GM21786 (cell line): ENCODE measurements around the gene NUDT19.
A peak's percentile ranks its signal among the peaks of the same experiment; 100 is the strongest.
"Not testable (repeated sequence)": the region's sequence is repeated elsewhere in the genome, so short reads cannot be mapped to it uniquely, and the experiment has no call there.

Experiments used
- ATAC-seq: cut with Tn5 transposase; IDR thresholded peaks from one replicate; pipeline ENCODE4 v1.9.1; 2021; ENCODE audit not compliant: unreplicated experiment

NUDT19 gene

DNA sequence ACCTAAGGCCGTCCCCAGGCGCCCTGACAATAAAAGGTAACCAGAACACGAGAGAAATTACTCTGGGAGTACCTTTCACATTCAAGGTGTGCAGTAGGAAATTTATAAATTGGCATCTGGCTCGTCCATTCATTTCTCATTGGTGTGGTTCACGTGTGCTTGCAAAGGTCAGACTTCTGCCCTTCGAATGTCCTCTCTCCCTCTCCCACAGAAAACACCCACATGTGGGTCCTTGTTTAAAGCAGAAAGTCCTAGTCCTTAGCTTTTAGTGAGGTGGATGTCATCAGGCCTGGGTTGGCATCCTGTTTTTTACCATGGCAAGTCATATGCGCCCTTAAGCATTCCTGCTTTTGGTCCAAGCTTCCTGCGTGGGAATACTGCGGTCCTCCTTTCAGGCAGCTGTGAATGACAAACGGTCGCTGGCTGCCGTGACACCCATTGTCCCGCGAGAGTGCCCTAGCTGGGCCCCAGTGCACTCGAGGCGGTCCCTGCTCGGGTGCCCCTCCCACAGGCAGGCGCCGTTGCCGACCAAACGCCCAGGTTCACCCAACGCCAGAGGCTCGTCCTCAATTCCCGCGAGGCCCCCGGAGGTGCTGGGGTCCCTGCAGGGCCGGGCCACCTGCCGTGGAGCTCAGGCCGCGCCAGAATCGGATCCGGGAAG is at the start of gene NUDT19:
TSS of gene NUDT19 (plus strand) at position 531 of the 661 bp plus-strand sequence. CDS start 140 bp downstream, outside the sequence.
- peak; percentile 88 for ATAC-seq

DNA sequence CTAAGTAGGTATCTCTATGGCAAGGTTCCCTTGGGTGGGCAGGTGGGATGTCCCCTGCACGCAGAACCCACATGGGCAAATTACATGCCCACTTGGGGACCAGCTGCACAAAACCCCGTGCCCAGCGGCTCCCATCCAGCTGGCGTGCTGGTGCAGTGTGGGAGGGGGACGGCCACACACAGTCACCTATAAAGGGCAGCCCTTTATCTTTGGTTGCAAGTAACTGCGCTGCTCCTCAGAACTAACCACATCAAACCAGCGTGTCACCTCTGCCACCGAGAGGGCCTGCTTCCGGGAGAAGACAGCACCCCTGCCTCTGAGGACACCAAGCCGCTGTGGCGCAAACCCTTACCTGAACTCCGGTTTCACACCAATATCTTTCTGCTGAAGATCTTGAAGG is 48.9 kb upstream of the NUDT19 start:
- no peak for ATAC-seq

DNA sequence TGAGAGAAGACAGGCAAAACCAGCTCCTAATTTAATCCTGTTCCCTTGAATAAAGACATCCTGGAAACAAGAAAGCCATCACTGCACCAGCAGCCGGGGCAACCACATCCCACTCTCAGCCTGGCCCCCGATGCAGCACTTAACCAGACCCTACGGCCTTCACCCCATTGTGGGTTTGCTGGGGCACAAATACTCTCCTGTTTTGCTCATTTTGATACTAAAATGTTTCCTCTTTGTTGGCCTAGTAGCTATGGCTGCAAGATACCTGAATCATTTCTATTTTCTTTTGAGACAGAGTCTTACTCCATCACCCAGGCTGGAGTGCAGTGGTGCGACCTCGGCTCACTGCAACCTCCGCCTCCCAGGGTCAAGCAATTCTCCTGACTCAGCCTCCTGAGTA is 45.1 kb upstream of the NUDT19 start:
- ATAC-seq: no peak

DNA sequence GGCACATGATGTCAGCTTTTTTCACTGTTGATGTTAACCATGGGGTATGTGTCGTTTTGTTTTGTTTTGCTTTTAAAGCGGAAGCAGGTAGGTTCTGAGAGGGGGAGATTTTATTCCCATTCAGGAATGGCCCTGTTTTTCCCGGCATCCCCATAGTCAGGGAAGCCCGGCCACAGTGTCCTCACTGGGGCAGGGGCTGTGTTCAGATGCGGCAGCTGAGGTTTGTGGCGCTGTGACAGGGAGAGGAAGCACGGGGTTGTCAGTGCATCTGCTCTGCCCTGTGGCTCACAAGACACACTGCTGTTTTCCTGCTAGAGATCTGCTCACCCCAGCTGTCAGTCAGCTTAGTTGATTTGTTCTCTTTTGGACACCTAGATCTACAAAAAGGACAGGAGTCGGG is 44.3 kb upstream of the NUDT19 start:
- no peak for ATAC-seq

DNA sequence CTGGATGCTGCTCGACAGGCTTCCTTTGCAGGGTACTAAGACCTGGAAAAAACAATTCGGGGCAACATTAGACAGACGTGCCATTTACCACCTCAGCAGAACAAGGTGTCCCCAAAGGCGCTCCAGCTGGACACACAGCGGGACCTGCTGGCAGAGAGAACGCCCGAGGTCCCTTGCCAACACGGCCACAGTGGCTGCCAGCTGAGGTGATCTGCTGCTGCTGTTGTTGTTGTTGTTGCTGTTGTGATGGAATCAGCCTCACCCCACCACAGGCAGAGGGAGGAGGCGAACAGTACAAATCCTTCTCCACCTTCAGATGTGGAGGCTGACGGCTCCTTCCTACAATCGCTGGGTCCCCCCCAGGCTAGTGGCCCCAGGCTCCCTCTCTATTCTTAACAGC is 41.9 kb upstream of the NUDT19 start:
- ATAC-seq: no peak

DNA sequence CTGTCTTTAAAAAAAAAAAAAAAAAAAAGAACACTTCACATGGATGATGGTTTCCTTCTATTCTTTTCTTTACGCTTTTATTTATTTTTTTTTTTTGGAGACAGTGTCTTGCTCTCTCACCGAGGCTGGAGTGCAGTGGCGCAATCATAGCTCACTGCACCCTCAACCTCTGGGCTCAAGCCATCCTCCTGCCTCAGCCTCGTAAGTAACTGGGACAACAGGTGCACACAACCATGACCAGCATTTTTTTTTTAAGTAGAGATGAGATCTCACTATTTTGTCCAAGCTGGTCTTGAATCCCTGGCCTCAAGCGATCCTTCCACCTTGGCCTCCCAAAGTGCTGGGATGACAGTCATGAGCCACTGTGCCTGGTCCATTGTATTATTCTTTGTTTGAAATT is 41.0 kb upstream of the NUDT19 start:
- no peak for ATAC-seq

DNA sequence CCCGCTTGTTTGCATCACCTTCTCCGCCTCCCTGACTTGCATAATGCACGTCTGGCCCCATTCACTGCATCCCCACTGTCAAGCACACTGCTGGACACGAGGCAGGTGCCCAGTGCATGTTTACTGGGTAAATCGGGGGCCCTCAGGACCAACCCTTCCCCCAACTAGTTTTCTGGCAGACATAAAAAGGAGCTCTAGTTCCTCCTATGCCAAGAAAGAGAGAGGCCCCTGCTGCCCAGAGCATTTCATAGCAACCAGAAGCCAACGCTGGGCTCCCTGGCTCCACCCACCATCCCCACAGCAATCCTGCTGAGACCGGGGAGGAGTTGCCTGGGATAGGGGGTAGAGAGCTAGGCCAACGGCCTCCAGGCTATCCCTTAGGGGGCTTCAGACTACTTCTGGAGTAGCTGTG is 39.9 kb upstream of the NUDT19 start:
- no peak for ATAC-seq

DNA sequence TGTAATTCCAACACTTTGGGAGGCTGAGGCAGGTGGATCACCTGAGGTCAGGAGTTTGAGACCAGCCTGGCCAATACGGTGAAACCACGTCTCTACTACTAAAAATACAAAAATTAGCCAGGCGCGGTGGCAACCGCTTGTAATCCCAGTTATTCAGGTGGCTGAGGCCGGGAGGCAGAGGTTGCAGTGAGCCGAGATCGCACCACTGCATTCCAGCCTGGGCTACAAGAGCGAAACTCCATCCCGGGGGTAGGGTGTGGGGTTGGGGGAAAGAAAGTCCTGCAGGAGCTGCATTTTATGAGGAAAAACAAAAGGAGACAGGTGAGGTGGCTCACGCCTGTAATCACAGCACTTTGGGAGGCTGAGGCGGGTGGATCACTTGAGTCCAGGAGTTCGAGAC is 39.3 kb upstream of the NUDT19 start:
- ATAC-seq: not testable (repeated sequence)

DNA sequence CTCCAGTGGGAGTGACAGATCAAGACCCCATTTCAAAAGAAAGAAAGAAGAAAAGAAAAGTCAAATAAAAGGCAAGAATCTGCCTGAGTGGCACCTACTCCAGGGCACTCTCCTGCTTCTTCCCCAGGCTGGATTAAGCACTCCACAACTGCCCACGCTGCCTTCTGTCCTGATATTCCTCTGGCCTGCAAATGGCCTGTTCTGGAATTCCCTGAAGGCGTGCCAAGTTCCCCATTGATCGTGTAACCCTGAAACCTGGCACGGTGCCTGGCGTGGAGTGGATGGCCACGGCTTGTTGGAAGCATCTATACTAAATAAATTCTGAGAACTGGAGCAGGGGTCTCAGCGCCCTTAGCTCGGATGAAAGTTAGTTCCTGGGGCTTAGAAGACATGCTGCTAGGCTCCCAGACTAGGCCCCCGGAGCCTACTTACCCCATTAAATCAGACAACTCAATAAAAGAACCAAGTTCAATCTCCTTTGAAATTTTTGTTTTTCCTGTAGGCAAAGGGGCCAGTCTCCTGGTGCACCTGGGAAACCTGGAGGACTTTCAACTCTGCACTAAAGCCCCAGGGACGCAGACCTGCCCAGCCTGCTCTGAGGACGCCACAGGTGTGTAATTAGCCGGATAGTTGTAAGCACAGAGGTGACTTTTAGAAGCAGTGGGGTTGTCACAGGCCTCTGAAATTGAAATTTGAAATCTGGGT is 38.6 kb upstream of the NUDT19 start:
- no peak for ATAC-seq

DNA sequence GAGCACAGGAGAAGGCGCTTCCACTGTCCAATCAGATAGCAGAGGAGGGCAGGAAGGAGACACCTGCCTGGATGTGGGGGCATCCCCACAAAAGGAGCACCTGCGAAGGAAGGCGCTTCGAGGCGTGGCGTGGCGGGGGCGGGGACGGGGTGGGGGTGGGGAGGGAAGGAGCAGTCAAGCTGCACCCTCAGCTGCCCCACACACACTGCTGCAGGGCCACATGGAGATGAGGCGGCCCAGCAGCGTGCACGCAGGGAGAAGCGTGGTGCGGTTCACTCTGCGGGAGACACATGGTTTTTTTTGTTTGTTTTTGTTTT is 38.1 kb upstream of the NUDT19 start:
- ATAC-seq: no peak

DNA sequence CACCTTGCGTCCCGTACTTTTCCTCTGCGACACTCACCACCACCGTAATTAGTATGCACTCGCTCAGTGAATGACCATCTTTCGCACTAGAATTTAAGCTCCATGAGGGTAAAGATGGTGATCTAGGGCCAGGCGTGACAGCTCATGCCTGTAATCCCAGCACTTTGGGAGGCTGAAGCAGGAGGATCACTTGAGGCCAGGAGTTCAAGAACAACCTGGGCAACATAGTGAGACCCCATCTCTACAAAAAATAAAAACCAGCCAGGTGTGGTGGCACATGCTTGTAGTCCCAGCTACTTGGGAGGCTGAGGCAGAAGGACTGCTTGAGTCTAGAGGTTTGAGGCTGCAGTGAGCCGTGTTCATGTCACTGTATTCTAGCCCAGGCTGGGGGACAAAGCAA is 35.2 kb upstream of the NUDT19 start:
- ATAC-seq: not testable (repeated sequence)

DNA sequence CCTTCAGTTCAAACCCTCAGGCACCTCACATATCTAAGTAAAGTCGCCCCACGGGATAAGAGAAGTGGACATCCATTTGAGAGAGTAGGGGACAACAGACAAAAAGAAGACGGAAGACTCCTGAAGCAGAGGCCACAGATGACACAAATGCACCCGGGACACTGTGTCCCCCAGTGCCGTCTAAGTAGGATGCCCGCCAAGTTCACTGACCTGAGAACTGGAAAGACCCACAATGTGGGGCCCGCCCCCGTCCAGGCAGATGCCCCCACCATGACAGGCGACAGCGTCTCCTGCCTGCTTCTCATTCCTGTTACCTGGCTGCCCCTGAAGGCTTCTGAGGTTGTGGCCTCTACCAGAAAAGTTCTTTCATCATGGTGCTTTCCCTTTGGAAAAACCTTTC is 33.5 kb upstream of the NUDT19 start:
- no peak for ATAC-seq

DNA sequence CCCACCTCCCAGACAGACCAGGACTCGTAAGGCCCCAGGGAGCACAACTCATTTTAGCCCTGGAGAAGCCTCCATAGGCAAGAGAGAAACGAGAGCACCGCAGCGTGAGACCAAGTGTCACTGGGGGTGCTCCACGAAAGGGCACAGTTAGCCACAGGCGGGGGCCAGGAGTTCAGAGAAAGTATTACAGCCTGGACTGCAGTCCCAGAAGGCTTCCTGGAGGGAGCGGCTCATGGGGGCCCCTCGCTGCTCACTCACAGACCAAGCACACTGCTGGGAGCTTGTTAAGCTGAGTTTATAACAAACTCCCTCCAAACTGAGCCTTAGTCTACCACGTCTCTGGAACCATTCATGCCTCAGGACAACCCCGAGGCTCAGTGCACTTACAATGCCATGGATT is 33.1 kb upstream of the NUDT19 start:
- no peak for ATAC-seq

DNA sequence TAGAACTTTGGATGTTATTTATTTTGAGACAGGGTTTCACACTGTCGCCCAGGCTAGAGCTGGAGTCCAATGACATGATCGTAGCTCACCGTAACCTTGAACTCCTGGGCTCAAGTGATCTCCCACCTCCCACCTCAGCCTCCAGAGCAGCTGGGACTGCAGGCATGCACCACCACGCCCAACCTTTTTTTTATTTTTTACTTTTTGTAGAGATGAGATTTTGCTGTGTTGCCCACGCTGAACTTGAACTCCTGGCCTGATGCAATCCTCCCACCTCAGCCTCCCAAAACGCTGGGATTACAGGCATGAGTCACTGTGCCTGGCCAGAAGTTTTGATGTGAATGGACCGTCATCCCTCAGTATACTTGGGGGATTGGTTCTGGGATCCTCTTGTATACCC is 30.3 kb upstream of the NUDT19 start:
- no peak for ATAC-seq

DNA sequence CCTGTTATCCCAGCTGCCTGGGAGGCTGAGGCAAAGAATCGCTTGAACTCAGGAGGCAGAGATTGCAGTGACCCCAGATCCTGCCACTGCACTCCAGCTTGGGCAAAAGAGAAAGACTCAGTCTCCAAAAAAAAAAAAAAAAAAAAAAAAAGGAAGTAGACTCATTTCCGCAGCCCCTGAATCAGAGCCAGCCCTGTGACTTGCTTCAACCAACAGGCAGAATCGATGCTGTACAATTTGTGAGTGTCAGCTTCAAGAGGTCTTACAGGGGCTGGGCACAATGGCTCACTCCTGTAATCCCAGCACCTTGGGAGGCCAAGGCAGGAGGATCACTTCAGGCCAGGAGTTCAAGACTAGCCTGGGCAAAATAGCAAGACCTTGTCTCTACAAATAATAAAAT is 29.4 kb upstream of the NUDT19 start:
- ATAC-seq: no peak

DNA sequence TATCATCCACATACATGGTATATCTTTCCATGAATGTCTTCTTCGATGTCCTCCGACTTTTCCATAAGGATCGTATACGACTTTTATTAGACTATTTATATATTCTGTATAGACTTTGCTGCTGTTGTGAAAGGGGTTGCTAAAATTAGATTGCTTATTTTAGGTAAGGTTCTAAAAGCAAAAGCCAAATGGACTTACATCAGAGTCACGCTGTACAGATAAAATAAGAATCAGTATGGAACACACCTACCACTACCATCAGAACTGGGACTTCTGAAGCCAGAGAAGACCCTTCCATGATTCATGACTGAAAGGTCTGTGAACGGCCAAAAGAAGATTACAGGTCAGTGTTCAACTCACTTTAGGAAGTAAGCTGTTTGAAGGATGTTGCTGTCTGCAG is 25.5 kb upstream of the NUDT19 start:
- no peak for ATAC-seq

DNA sequence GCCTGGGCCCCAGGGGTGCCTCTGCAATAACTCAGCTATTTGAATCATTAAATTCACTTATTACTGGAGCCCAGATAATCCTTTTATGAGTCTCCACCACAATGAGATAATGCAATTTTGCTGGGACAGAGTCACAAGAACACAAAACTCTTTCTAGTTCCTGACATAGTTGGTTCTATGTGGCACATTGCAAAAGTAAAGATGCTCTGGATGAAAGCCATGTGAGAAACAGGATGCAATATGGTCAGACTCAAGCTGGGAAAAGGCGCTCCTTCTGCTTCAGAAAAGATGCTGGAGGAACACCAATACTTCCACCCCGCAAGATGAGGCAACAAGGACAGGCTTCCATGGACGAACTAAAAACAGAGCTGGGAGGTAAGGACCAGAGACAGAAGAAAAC is 22.3 kb upstream of the NUDT19 start:
- ATAC-seq: no peak

DNA sequence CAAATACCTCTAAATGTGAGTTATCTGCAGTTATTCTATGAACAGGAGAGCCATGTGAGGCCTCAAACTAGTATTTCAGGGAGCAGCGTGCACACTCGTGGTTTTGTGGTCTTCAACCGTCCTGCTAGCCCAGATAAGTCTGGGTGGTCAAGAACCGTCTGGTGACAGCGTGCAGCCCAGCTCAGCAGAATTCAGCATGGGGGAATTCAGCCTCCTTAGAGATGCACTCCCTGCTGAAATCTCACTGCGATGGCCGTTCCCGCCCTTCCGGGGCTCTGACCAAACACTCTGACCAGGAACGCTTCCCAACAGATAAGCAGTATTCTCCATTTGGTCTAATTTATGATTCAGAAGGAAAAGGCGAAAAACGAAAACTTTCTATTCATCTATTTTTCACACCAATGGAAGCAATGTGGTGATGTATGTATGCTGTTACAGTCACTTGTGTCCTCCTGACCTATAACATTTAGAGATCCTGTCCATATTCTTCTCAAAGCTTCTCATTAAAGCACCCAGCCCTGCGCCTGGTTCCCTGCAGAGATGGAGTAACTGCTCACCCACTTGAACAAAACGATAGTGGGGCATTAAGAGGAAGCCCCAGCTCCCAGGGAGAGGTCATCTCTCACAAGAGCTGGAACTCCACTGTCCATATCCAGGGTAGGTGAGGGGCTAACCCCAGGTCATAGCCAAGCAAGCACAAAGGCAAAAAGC is 19.6 kb upstream of the NUDT19 start:
- ATAC-seq: no peak

DNA sequence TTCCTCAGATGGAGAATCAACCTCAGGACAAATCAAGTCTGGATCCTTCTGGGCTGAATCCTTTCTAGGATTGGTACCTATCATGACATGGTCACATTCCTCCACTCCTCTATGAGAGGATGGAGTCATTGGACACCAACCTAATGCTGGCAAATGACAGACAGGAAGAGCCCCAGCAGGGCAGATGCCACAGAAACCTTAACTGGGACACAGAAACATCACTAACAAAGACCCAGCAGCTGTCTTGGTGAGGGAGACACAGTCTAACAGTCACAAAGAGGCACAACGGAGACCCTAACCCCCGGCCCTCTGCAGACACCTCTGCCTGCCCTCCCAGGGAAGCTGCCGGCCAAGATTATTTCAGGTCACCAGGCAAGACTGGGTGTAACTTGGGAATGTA is 18.8 kb upstream of the NUDT19 start:
- no peak for ATAC-seq

DNA sequence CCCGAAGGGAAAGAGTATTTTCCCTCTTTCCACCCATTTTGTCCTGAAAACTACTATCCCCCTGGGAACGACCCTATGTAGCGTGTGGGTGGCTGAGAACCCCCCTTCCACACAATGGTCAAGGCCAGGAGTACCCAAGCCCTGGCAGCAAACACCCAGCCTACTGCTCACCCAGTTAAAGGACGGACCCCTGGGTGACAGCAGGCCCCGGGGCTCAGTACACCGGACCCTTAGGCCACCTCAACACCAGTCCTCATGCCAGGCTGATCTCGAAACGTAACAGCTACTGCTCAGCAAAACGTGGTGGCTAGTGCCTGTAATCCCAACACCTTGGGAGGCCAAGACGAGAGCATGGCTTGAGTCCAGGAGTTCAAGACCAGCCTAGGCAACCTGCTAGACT is 18.0 kb upstream of the NUDT19 start:
- no peak for ATAC-seq

DNA sequence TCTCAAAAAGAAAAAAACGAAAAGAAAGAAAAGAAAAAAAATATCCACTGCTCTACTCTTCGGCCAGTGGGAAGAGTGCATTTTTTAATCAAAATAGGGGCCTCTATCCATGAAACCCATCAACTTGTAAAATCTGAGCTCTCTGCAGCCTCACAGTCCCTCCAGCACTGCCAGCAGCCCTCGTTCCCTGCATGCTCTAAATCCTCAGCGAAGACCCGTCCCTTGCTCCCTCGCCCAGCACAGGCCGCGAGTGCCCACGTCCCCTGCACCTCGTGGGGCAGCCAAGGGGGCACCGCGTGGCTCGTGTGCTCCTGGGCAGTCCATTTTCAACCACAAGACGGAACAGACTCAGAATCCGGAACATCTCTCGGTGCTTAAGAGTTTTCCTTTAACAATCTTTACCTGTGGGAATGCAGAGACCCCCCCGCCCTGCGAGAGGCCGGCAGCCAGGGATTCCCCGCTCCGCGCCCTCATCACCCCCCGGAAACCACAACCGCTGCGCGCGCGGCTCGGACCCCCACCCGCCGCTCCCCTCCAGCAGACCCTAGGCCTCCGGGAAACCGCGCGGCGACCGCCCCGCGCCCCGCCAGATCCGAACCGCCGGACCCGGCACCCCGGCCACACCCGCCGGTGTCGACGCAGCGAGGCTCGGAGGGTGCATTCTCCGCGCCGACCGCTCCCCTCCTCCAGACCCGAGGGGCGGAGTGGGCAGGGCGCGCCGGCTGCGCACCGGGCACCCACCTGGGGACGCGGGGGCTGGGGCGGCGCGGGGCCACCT is 17.3 kb upstream of the NUDT19 start:
- ATAC-seq: peak; percentile 1
